GM19025 (cell line): Measurements from ENCODE around the gene PSMD12.
"Not testable (repeated sequence)": the region's sequence is repeated elsewhere in the genome, so short reads cannot be mapped to it uniquely, and the experiment has no call there.

ENCODE experiments used
- ATAC-seq: cut with Tn5 transposase; IDR thresholded peaks from one replicate; pipeline ENCODE4 v1.9.1; 2021; ENCODE audit warnings: mild to moderate bottlenecking, low read depth, moderate library complexity; ENCODE audit not compliant: unreplicated experiment

PSMD12 gene

GRCh38 chr17:67366193-67367157, at the start of gene PSMD12:
Gene PSMD12, minus strand, starts transcription at chr17:67366577. Its CDS starts 58 bp downstream, at chr17:67366519.
- peak; percentile 73 for ATAC-seq

- no peak for ATAC-seq
These were observed 48.9 kb upstream of the PSMD12 start for GRCh38 chr17:67415291-67415690.

GRCh38 chr17:67414559-67414958, 48.2 kb upstream of the PSMD12 start:
- ATAC-seq = no peak

GRCh38 chr17:67414130-67414529, 47.8 kb upstream of the PSMD12 start:
- ATAC-seq = no peak

- no peak for ATAC-seq
These were observed 47.0 kb upstream of the PSMD12 start for GRCh38 chr17:67413388-67413787.

GRCh38 chr17:67412941-67413340, 46.6 kb upstream of the PSMD12 start:
- no peak for ATAC-seq

GRCh38 chr17:67412032-67412431, 45.7 kb upstream of the PSMD12 start:
- no peak for ATAC-seq

GRCh38 chr17:67411397-67411796, 45.0 kb upstream of the PSMD12 start:
- no peak for ATAC-seq

- ATAC-seq = not testable (repeated sequence)
These were observed 42.1 kb upstream of the PSMD12 start for GRCh38 chr17:67408455-67408830.

GRCh38 chr17:67403483-67403882, 37.1 kb upstream of the PSMD12 start:
- no peak for ATAC-seq

- no peak for ATAC-seq
These were observed 36.7 kb upstream of the PSMD12 start for GRCh38 chr17:67403065-67403464.

GRCh38 chr17:67401598-67402504, 35.5 kb upstream of the PSMD12 start:
- ATAC-seq = no peak

GRCh38 chr17:67401106-67401505, 34.7 kb upstream of the PSMD12 start:
- no peak for ATAC-seq

GRCh38 chr17:67400193-67400592, 33.8 kb upstream of the PSMD12 start:
- ATAC-seq = no peak

GRCh38 chr17:67399676-67400075, 33.3 kb upstream of the PSMD12 start:
- no peak for ATAC-seq

GRCh38 chr17:67393809-67394397, 27.5 kb upstream of the PSMD12 start:
- no peak for ATAC-seq

- no peak for ATAC-seq
These were observed 25.7 kb upstream of the PSMD12 start for GRCh38 chr17:67392111-67392510.

- peak; percentile 98 for ATAC-seq
These were observed 24.4 kb upstream of the PSMD12 start for GRCh38 chr17:67390646-67391361.

- no peak for ATAC-seq
These were observed 23.7 kb upstream of the PSMD12 start for GRCh38 chr17:67390006-67390645.

- no peak for ATAC-seq
These were observed 22.6 kb upstream of the PSMD12 start for GRCh38 chr17:67388986-67389385.
